Stimulated activated naive B cell treated with anti-CD40 and anti-IgM and Interleukin-4, amounts not matched to agents 10 μg/mL and 1 μg/mL and 100 μg/mL, for 72 hours (primary cell): Measurements from ENCODE around the gene WDFY4.

Source experiments
- ATAC-seq, 2 donors: fragments of 150-1000 bp; cut with Tn5 transposase; replicated peaks; 2 replicates each; pipeline ENCODE4 v1.10.0; 2021; ENCODE audit warnings: moderate library complexity in 1 of 2
- DNase-seq: peaks from one replicate; pipeline ENCODE4 v3.0.0; 2021
- H3K27ac Mint-ChIP-seq: one replicate; pipeline ENCODE4 v1.8.0; 2022; ENCODE audit warnings: mild to moderate bottlenecking, mixed read lengths
- H3K27me3 Mint-ChIP-seq, 2 donors: one replicate each; pipeline ENCODE4 v1.8.0; 2022; ENCODE audit warnings: mixed read lengths in 2 of 2
- H3K36me3 Mint-ChIP-seq, 2 donors: one replicate each; pipeline ENCODE4 v1.8.0; 2022; ENCODE audit warnings: mixed read lengths in 2 of 2, mild to moderate bottlenecking in 1 of 2
- H3K4me1 Mint-ChIP-seq, 2 donors: one replicate each; pipeline ENCODE4 v1.8.0; 2022; ENCODE audit warnings: mixed read lengths in 2 of 2, mild to moderate bottlenecking in 1 of 2
- H3K4me3 Mint-ChIP-seq, 2 donors: one replicate each; pipeline ENCODE4 v1.8.0; 2022; ENCODE audit warnings: mild to moderate bottlenecking in 2 of 2, mixed read lengths in 2 of 2, moderate library complexity in 1 of 2
- H3K9me3 Mint-ChIP-seq, 2 donors: one replicate each; pipeline ENCODE4 v1.8.0; 2022; ENCODE audit warnings: mixed read lengths in 2 of 2, mild to moderate bottlenecking in 1 of 2

Gene WDFY4

GRCh38 chr10:48774416-48775205 is 89.9 kb downstream of the WDFY4 start:
- Mint-ChIP-seq H3K4me1 (peaks cover 26 to 40% of the 10 kb centered on the region in 2 donors), H3K4me3 (peak overlapping the region in 1 of 2 donors; percentile 44), H3K27ac (peak overlapping the region; percentile 93), H3K9me3 (no peaks in the 10 kb centered on the region), H3K27me3 (no peaks in the 10 kb centered on the region), H3K36me3 (peaks cover 59 to 81% of the 10 kb centered on the region in 2 donors)
- ATAC-seq (no peak), DNase-seq (no peak)

GRCh38 chr10:48775206-48775517 is 90.5 kb downstream of the WDFY4 start:
- Mint-ChIP-seq H3K4me1 (peaks cover 24 to 36% of the 10 kb centered on the region in 2 donors), H3K27ac (peak overlapping the region; percentile 93), H3K36me3 (peaks cover 56 to 82% of the 10 kb centered on the region in 2 donors), H3K4me3 (peak overlapping the region in 1 of 2 donors; percentile 44), H3K27me3 (no peaks in the 10 kb centered on the region), H3K9me3 (no peaks in the 10 kb centered on the region)
- no peak for DNase-seq
- ATAC-seq = no peak

GRCh38 chr10:48776005-48776522 is 91.4 kb downstream of the WDFY4 start:
- peaks cover 18 to 33% of the 10 kb centered on the region in 2 donors for H3K4me1 Mint-ChIP-seq
- H3K27ac Mint-ChIP-seq = peak overlapping the region; percentile 89
- DNase-seq (no peak), ATAC-seq (no peak)
- H3K36me3 Mint-ChIP-seq = peaks cover 54 to 77% of the 10 kb centered on the region in 2 donors
- no peaks in the 10 kb centered on the region for H3K9me3 Mint-ChIP-seq
- peak overlapping the region in 1 of 2 donors; percentile 3 for H3K4me3 Mint-ChIP-seq
- no peaks in the 10 kb centered on the region for H3K27me3 Mint-ChIP-seq

- Mint-ChIP-seq H3K9me3 (no peaks in the 10 kb centered on the region), H3K27ac (peak overlapping the region; percentile 89), H3K4me3 (no peak overlapping the region), H3K27me3 (no peaks in the 10 kb centered on the region), H3K36me3 (peaks cover 52 to 72% of the 10 kb centered on the region in 2 donors), H3K4me1 (peaks cover 18 to 33% of the 10 kb centered on the region in 2 donors)
- DNase-seq (no peak), ATAC-seq (no peak)
Measured at GRCh38 chr10:48776528-48776927, 91.9 kb downstream of the WDFY4 start.

- peaks cover 13 to 30% of the 10 kb centered on the region in 2 donors for H3K4me1 Mint-ChIP-seq
Measured at GRCh38 chr10:48777110-48777509, 92.4 kb downstream of the WDFY4 start.

GRCh38 chr10:48778193-48778857 is 93.7 kb downstream of the WDFY4 start:
- no peaks in the 10 kb centered on the region for H3K27me3 Mint-ChIP-seq
- H3K9me3 Mint-ChIP-seq = no peaks in the 10 kb centered on the region
- peak overlapping the region; percentile 73 for H3K27ac Mint-ChIP-seq
- no peak for ATAC-seq
- peaks cover 50 to 69% of the 10 kb centered on the region in 2 donors for H3K36me3 Mint-ChIP-seq
- no peak for DNase-seq
- peaks cover 13 to 31% of the 10 kb centered on the region in 2 donors for H3K4me1 Mint-ChIP-seq
- no peak overlapping the region for H3K4me3 Mint-ChIP-seq

More at GRCh38 chr10:48777110-48777509, 92.4 kb downstream of the WDFY4 start:
- ATAC-seq = no peak
- Mint-ChIP-seq H3K27me3 (no peaks in the 10 kb centered on the region), H3K27ac (peak overlapping the region; percentile 47), H3K4me3 (no peak overlapping the region), H3K36me3 (peaks cover 51 to 69% of the 10 kb centered on the region in 2 donors), H3K9me3 (no peaks in the 10 kb centered on the region)
- no peak for DNase-seq

- Mint-ChIP-seq H3K4me3 (no peak overlapping the region), H3K9me3 (no peaks in the 10 kb centered on the region), H3K27ac (peak overlapping the region; percentile 82), H3K36me3 (peaks cover 47 to 65% of the 10 kb centered on the region in 2 donors), H3K4me1 (peaks cover 13 to 31% of the 10 kb centered on the region in 2 donors), H3K27me3 (no peaks in the 10 kb centered on the region)
- ATAC-seq (no peak), DNase-seq (no peak)
Measured at GRCh38 chr10:48779077-48779476, 94.4 kb downstream of the WDFY4 start.

- Mint-ChIP-seq H3K4me3 (no peak overlapping the region), H3K4me1 (peaks cover 12 to 29% of the 10 kb centered on the region in 2 donors), H3K27me3 (no peaks in the 10 kb centered on the region), H3K36me3 (peaks cover 43 to 59% of the 10 kb centered on the region in 2 donors), H3K9me3 (no peaks in the 10 kb centered on the region), H3K27ac (peak overlapping the region; percentile 82)
- no peak for DNase-seq
- no peak for ATAC-seq
Measured at GRCh38 chr10:48779546-48780152, 95.0 kb downstream of the WDFY4 start.

- peaks cover 9 to 25% of the 10 kb centered on the region in 2 donors for H3K4me1 Mint-ChIP-seq
- ATAC-seq (no peak), DNase-seq (no peak)
- no peaks in the 10 kb centered on the region for H3K9me3 Mint-ChIP-seq
- H3K4me3 Mint-ChIP-seq = no peak overlapping the region
- H3K27ac Mint-ChIP-seq = peak overlapping the region; percentile 72
- no peaks in the 10 kb centered on the region for H3K27me3 Mint-ChIP-seq
- peaks cover 43 to 56% of the 10 kb centered on the region in 2 donors for H3K36me3 Mint-ChIP-seq
Measured at GRCh38 chr10:48780341-48780740, 95.7 kb downstream of the WDFY4 start.

- ATAC-seq (no peak), DNase-seq (no peak)
- Mint-ChIP-seq H3K9me3 (no peaks in the 10 kb centered on the region), H3K27ac (no peak overlapping the region), H3K36me3 (peaks cover 31 to 53% of the 10 kb centered on the region in 2 donors), H3K4me3 (no peak overlapping the region), H3K4me1 (peaks cover 5 to 17% of the 10 kb centered on the region in 2 donors), H3K27me3 (no peaks in the 10 kb centered on the region)
Measured at GRCh38 chr10:48782386-48782785, 97.7 kb downstream of the WDFY4 start.

GRCh38 chr10:48784031-48784430 is 99.4 kb downstream of the WDFY4 start:
- Mint-ChIP-seq H3K36me3 (peaks cover 38 to 49% of the 10 kb centered on the region in 2 donors), H3K27ac (no peak overlapping the region), H3K4me3 (no peak overlapping the region), H3K27me3 (no peaks in the 10 kb centered on the region), H3K4me1 (peaks cover 5 to 17% of the 10 kb centered on the region in 2 donors), H3K9me3 (no peaks in the 10 kb centered on the region)
- ATAC-seq = no peak
- no peak for DNase-seq

- DNase-seq = no peak
- Mint-ChIP-seq H3K36me3 (peaks cover 46 to 48% of the 10 kb centered on the region in 2 donors), H3K27ac (peak overlapping the region; percentile 42), H3K27me3 (no peaks in the 10 kb centered on the region), H3K4me3 (no peak overlapping the region), H3K4me1 (peaks cover 5 to 16% of the 10 kb centered on the region in 2 donors), H3K9me3 (no peaks in the 10 kb centered on the region)
- ATAC-seq = no peak
Measured at GRCh38 chr10:48785796-48786195, 101.1 kb downstream of the WDFY4 start.

- Mint-ChIP-seq H3K27me3 (no peaks in the 10 kb centered on the region), H3K4me1 (peaks cover 5 to 19% of the 10 kb centered on the region in 2 donors), H3K36me3 (peaks cover 49 to 54% of the 10 kb centered on the region in 2 donors), H3K4me3 (no peak overlapping the region), H3K27ac (peak overlapping the region; percentile 69), H3K9me3 (no peaks in the 10 kb centered on the region)
- no peak for ATAC-seq
- DNase-seq = no peak
Measured at GRCh38 chr10:48786606-48787282, 102.1 kb downstream of the WDFY4 start.

GRCh38 chr10:48788554-48788953 is 103.9 kb downstream of the WDFY4 start:
- H3K9me3 Mint-ChIP-seq = no peaks in the 10 kb centered on the region
- no peaks in the 10 kb centered on the region for H3K27me3 Mint-ChIP-seq
- peaks cover 2 to 15% of the 10 kb centered on the region in 2 donors for H3K4me1 Mint-ChIP-seq
- H3K36me3 Mint-ChIP-seq = peaks cover 44 to 50% of the 10 kb centered on the region in 2 donors
- no peak overlapping the region for H3K27ac Mint-ChIP-seq
- no peak overlapping the region for H3K4me3 Mint-ChIP-seq
- ATAC-seq = no peak
- no peak for DNase-seq
